ENCODE results near the gene PCCA.
"Not testable (repeated sequence)": the region's sequence is repeated elsewhere in the genome, so short reads cannot be mapped to it uniquely, and the experiment has no call there.

The PCCA gene

DNA sequence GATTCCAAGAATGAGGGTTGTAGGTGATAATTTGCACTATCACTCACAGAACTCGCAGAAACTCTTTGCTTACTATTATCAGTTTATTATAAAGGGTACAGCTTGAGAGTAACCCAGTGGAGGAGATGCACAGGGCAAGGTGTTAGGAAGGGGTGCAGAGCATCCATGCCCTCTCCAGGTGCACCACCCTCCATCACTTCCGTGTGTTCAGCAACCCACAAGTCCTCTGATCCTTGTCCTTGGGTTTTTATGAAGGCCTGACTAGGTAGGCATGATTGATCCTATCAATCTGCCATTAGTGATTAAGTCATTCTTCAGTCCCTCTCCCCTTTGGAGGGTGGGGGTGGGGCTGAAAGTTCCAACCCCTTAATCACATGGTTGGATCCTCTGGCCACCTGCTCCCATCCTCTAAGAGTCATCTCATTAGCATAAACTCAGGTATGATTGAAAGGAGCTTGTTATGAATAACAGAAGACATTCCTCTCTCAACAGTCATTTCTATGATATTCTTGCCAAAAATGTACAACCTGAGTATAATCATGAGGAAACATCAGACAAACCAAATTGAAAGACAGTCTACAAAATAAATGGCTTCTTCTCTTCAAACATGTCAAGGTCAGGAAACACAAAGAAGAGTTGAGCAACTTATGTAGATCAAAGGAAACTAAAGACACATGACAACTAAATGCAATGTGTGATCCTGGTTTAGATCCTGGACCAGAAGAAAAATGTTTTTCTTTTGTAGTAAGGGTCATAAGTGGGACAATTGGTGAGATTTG lies 225.4 kb downstream of the PCCA start:
- no peak for DNase-seq

- DNase-seq: no peak
These were observed 226.6 kb downstream of the PCCA start for GRCh38 chr13:100315522-100315921.

DNA sequence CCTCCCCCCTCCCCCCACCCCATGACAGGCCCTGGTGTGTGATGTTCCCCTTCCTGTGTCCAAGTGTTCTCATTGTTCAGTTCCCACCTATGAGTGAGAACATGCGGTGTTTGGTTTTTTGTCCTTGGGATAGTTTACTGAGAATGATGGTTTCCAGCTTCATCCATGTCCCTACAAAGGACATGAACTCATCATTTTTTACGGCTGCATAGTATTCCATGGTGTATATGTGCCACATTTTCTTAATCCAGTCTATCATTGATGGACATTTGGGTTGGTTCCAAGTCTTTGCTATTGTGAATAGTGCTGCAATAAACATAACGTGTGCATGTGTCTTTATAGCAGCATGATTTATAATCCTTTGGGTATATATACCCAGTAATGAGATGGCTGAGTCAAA lies 229.6 kb downstream of the PCCA start:
- DNase-seq: not testable (repeated sequence)

DNA sequence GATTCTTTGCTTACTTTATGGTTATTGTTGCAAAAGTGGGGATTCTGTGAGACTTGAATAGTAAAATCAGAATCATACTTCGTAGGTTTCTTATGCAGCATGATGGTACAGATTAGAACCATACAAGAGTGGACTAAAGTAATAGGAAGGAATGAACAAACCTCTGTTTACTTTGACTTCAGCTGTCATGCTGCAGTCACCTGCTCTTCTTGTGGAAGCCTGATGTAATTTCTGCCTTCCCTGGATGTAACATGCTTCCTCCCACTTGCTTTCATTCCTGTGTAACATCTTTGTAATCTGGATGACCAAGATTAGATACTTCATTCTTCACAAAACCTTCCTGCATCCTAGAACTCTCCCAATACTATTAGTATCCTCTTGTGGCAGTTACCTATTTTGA lies 235.0 kb downstream of the PCCA start:
- DNase-seq: no peak

GRCh38 chr13:100330662-100331061 lies 241.8 kb downstream of the PCCA start:
- no peak for DNase-seq

- no peak for DNase-seq
These were observed 244.2 kb downstream of the PCCA start for GRCh38 chr13:100333141-100333540.

- no peak for DNase-seq
These were observed 245.3 kb downstream of the PCCA start for GRCh38 chr13:100334214-100334613.

- DNase-seq: no peak
These were observed 248.1 kb downstream of the PCCA start for GRCh38 chr13:100336795-100337516.

DNA sequence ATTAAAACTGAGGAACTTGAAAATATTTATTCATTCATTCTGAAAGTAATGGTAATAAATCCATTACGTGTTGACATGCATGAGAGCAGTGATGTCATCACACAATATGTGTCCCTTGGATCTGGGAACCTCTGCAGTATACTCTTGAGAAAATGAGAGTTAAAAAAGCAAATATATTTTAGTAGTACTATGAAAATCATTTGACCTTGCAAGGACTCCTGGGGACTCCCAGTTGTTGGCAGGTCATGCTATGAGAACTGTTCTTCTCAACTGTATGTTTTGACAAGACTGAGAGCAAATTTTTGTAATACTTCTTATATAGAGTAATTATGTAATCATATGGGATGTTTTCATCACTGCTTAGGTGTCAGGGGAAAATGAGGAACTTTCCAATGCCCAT lies 249.4 kb downstream of the PCCA start:
- no peak for DNase-seq

DNA sequence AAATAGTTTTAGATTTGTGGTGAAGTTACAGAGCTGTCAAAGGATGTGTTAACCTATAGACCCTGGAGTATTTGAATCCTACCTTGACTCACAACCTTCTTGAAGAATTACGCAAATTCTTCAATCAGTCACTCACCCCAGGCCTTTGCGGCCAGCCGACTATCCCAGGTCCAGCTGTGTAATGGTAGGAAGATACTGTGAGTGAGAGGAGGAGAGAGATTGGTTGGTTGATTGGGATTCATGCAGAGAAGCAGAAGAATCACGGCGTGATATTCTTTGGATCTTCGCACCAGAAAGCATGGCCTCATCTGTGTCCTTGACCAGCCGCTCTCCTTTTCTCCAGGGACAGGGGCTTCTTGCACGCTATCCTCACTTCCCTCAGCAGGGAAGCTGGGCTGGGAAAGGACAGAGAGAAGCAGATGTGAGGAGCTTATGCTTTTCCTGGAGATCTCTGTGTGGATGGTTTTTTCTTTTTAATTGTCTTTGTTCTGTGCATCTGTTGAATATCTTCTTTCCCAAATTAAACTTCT lies 250.6 kb downstream of the PCCA start:
- DNase-seq: no peak

DNA sequence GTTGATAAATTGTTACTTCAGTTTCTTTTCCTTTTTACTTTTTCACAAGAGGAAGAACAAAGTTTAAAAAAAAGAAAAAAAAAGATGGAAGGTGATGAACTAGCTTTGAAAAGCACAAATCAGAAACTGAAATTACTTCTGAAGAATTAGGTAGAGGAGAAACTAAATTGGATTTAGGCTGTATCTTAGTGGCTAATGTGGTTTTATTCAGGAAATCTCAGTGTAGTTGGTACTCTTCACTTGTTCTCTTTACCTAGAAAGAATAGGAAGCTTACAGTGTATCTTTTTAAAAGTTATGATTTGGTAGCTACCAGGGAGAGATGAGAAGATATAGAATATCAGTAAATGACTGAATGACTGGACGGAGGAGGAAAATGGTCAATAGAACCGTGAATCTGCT lies 252.0 kb downstream of the PCCA start:
- DNase-seq: no peak

GRCh38 chr13:100341327-100341726 lies 252.4 kb downstream of the PCCA start:
- no peak for DNase-seq

- DNase-seq: no peak
These were observed 255.7 kb downstream of the PCCA start for GRCh38 chr13:100344544-100344943.

DNA sequence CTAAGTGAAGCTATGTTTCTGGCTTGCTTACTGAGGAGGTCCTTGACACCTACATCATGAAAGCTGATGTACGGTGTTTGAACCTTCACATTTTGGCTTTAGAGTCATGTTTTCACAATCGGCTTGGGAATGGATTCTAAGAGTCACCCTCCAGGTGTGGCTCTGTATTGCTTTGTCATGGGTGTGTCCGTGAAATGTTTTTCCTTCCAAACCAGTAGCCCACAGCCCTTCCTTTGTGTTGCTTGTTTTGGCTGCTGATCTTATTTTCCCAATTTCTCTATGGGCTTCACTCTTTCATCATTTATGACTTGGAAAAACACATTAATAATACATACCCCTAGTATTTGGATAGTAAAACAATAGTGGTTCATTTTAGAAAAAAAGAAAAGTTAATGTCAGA lies 259.1 kb downstream of the PCCA start:
- DNase-seq: no peak

DNA sequence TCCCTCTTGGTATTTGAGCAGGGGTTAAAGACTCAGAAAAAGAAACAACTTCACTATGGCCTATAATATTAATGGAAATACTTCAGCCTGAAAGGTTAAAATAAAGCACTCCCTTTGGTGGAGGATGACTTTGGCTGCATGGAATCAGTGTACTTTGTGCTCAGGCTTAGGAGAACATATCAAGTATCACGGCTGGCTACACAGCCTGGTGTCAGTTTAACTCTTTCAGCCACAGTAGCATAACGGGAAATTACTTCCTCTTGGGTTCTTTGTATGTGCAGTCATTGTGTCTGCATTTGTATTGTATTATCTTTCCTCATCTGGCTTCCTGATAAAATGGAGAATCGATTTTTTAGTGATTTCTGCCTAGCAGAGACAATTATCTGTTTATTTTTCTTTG lies 260.7 kb downstream of the PCCA start:
- no peak for DNase-seq

GRCh38 chr13:100350601-100351000 lies 261.7 kb downstream of the PCCA start:
- no peak for DNase-seq

- DNase-seq: no peak
These were observed 267.5 kb downstream of the PCCA start for GRCh38 chr13:100356426-100356825.

DNA sequence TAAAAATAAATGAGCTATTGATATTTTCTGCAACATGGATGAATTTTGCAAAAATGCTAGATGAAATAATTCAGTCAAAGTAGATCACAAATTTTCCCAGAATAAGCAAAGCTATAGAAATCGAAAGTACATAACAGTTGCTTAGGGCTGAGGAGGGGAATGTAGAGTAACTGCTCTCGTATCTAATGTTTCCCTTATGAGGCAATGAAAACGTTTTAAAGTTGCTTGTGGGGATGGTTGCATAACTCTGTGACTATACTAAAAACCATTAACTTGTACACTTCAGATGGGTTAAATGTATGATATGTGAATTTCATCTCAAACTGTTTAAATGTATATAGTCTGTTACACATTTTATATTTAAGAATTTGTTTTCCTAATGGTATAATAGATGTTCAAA lies 268.0 kb downstream of the PCCA start:
- DNase-seq: no peak

- DNase-seq: no peak
These were observed 268.9 kb downstream of the PCCA start for GRCh38 chr13:100357764-100358163.

DNA sequence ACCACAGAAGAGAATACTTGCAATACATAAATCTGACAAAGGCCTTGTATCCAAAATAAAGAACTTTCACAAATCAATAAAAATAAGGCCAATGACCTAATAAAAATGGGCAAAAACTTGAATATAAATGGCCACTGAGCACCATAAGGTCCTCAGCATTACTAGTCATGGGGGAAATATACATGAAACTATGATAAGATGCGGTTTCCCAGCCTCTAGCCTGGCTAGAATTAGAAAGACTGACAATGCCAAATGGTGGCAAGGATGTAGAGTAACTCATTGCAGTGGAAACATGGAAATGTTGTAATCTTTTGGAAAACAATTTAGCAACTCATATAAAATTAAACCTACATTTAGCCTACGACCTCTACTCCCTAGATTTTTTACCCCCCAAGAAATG lies 272.6 kb downstream of the PCCA start:
- no peak for DNase-seq

DNA sequence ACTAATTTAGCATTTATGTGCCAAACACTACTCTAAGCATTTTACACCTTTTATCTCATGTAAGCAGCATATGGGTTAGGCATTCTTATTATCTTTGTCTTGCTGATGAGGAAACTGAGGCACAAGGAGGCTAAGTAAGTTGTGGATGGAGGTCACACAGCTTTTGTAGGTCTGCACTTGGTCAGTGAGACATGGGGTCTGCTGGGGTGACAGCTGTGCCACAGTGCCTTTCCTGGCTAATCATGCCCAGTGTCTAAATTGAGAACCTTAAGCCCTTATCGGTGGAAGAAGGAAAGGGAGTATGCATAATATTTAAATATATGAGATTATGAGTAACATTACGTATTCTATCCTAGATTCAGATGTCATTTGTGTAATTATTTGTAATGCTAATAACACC lies 273.5 kb downstream of the PCCA start:
- no peak for DNase-seq

- no peak for DNase-seq
These were observed 273.9 kb downstream of the PCCA start for GRCh38 chr13:100362781-100363180.

DNA sequence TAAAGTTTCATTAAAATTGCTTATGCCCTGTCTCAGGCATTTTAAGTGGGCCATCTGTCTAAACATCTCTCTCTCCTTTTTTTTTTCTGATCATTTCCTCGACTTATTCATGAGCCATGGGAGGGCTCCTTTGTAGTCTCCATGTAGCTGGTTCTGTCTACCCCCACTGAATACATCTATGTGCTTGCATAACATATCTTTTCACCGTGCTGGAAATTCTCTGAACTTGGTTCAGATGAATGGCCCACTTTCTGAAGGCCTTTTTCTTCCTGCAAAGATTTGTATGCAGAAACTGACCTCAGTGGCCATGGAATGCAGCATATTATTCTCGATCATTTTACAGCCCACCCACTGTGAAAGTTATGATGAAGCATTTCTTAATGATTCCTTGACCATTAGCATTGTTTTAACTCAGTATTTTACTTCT lies 274.4 kb downstream of the PCCA start:
- no peak for DNase-seq

DNA sequence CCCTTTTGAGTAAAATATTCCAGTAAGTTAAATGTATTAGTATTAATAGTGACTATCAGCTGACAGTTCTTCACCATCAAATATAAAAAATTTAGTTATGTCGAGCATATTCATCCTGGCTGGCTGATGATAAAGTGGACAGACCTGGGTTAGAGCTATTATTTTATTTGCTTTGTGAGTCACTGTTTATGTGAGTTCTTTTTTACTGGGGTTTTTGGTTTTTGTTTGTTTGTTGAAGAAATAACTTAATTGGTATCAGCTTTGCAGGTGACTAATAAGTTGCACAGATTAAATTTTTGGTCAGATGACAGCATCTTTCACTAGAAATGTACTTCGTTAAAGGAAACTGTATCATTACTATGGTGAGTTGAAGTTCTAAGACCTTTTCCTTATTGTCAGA lies 275.0 kb downstream of the PCCA start:
- DNase-seq: no peak
